IMR-90 (cell line): ENCODE measurements around the gene ACTR10. TPM values are rescaled to one million over a fixed set of nuclear protein-coding genes. Genes with fewer than 3 reads are reported as not detected.
"Not testable (repeated sequence)": the region's sequence is repeated elsewhere in the genome, so short reads cannot be mapped to it uniquely, and the experiment has no call there.

Source experiments
- ATAC-seq: fragments of 200-7000 bp; cut with Tn5 transposase; 2 replicates; pipeline ENCODE4 v1.9.1; 2020; ENCODE audit warnings: low read depth, mild to moderate bottlenecking, moderate library complexity
- BruUV-seq: library from RNA; stranded (reverse); fragments of 400-500 nt; replicated peaks from 2 replicates; lab custom pipeline; 2021; lab: Mats Ljungman, UMichigan
- CTCF ChIA-PET: fragments of 300-600 bp; formaldehyde crosslinking; extraction: SDS; loops from one replicate; lab custom pipeline; 2021; ENCODE audit warnings: antibody characterized with exemption; lab: Yijun Ruan, JAX
- POLR2A ChIA-PET: fragments of 300-600 bp; sonication (Branson Sonifier 250); formaldehyde crosslinking; loops from one replicate; lab custom pipeline; 2022; ENCODE audit warnings: antibody characterized with exemption; ENCODE audit not compliant: unreplicated experiment; lab: Charles Lee
- DNase-seq: peaks from one replicate; pipeline ENCODE4 v3.0.0; 2013
- H2AFZ ChIP-seq: replicated peaks from 2 replicates; pipeline ENCODE3; 2013; ENCODE audit warnings: low read length, mild to moderate bottlenecking; ENCODE audit not compliant: poor library complexity
- H2AK5ac ChIP-seq: 2 replicates; pipeline ENCODE4 v1.6.1; 2013; ENCODE audit warnings: low read depth, low read length, inconsistent platforms
- H2AK9ac ChIP-seq: replicated peaks from 2 replicates; pipeline ENCODE3; 2013; ENCODE audit warnings: mild to moderate bottlenecking, low read depth, low read length, moderate library complexity; ENCODE audit not compliant: poor library complexity
- H2BK120ac ChIP-seq: 2 replicates; pipeline ENCODE4 v1.6.1; 2013; ENCODE audit warnings: low read depth, low read length, inconsistent platforms
- H2BK15ac ChIP-seq: 3 replicates; pipeline ENCODE4 v1.6.1; 2013; ENCODE audit warnings: low read depth, low read length, inconsistent platforms
- H2BK20ac ChIP-seq: 2 replicates; pipeline ENCODE4 v1.6.1; 2013; ENCODE audit warnings: low read depth, mild to moderate bottlenecking, inconsistent platforms, low read length, moderate library complexity
- H2BK5ac ChIP-seq: 2 replicates; pipeline ENCODE4 v1.6.1; 2013; ENCODE audit warnings: mild to moderate bottlenecking, low read depth, low read length, inconsistent platforms; ENCODE audit not compliant: poor library complexity, severe bottlenecking
- H3K14ac ChIP-seq: replicated peaks from 2 replicates; pipeline ENCODE4 v1.6.1; 2013; ENCODE audit warnings: low read depth, low read length, inconsistent platforms
- H3K18ac ChIP-seq: 2 replicates; pipeline ENCODE4 v1.6.1; 2013; ENCODE audit warnings: low read depth, low read length, control low read depth
- H3K23ac ChIP-seq: 2 replicates; pipeline ENCODE4 v1.6.1; 2013; ENCODE audit warnings: low read depth, low read length, inconsistent platforms
- H3K27ac ChIP-seq: 2 replicates; pipeline ENCODE4 v1.5.1; 2013; ENCODE audit warnings: mild to moderate bottlenecking, control low read depth, low read length; ENCODE audit not compliant: insufficient read depth
- H3K27me3 ChIP-seq: 2 replicates; pipeline ENCODE4 v1.6.1; 2013; ENCODE audit warnings: low read length; ENCODE audit not compliant: control insufficient read depth, insufficient read depth
- H3K36me3 ChIP-seq: 2 replicates; pipeline ENCODE4 v1.6.1; 2013; ENCODE audit warnings: low read length, mixed read lengths; ENCODE audit not compliant: control insufficient read depth, insufficient read depth
- H3K4ac ChIP-seq: 2 replicates; pipeline ENCODE4 v1.6.1; 2013; ENCODE audit warnings: low read depth, low read length, inconsistent platforms
- H3K4me1 ChIP-seq: 2 replicates; pipeline ENCODE4 v1.6.1; 2013; ENCODE audit warnings: low read length, mixed read lengths; ENCODE audit not compliant: control insufficient read depth, insufficient read depth
- H3K4me2 ChIP-seq: 2 replicates; pipeline ENCODE4 v1.6.1; 2013; ENCODE audit warnings: low read depth, mild to moderate bottlenecking, control low read depth, low read length, moderate library complexity
- H3K4me3 ChIP-seq: 2 replicates; pipeline ENCODE4 v1.5.1; 2013; ENCODE audit warnings: low read depth, mild to moderate bottlenecking, control low read depth, low read length, moderate library complexity; ENCODE audit not compliant: insufficient read depth
- H3K56ac ChIP-seq: 2 replicates; pipeline ENCODE4 v1.6.1; 2013; ENCODE audit warnings: low read length, inconsistent platforms; ENCODE audit not compliant: insufficient read depth; ENCODE audit errors: extremely low read depth
- H3K79me1 ChIP-seq, 2 experiments: 2 replicates each; pipeline ENCODE4 v1.6.1; 2013; ENCODE audit warnings: low read length in 2 of 2, inconsistent platforms in 1 of 2, low read depth in 1 of 2
- H3K9ac ChIP-seq: 2 replicates; pipeline ENCODE4 v1.6.1; 2013; ENCODE audit warnings: low read depth, low read length, control low read depth
- H3K9me1 ChIP-seq: 2 replicates; pipeline ENCODE4 v1.6.1; 2013; ENCODE audit warnings: low read length, inconsistent platforms; ENCODE audit not compliant: insufficient read depth
- H3K9me3 ChIP-seq: 2 replicates; pipeline ENCODE4 v1.6.1; 2013; ENCODE audit warnings: low read length; ENCODE audit not compliant: control insufficient read depth, insufficient read depth
- H4K20me1 ChIP-seq: 2 replicates; pipeline ENCODE4 v1.6.1; 2013; ENCODE audit warnings: low read length, inconsistent platforms; ENCODE audit not compliant: insufficient read depth
- H4K5ac ChIP-seq: 2 replicates; pipeline ENCODE4 v1.6.1; 2013; ENCODE audit warnings: mild to moderate bottlenecking, low read depth, low read length, control low read depth
- H4K8ac ChIP-seq, 2 experiments: 2 replicates each; pipeline ENCODE4 v1.6.1; 2013; ENCODE audit warnings: low read depth in 2 of 2, low read length in 2 of 2, control low read depth in 1 of 2, inconsistent platforms in 1 of 2
- H4K91ac ChIP-seq: 2 replicates; pipeline ENCODE4 v1.6.1; 2013; ENCODE audit warnings: low read depth, low read length, inconsistent platforms; ENCODE audit not compliant: insufficient read depth
- MAZ ChIP-seq: IDR thresholded peaks from 2 replicates; pipeline ENCODE4 v1.6.1; 2012; ENCODE audit warnings: low read depth, mild to moderate bottlenecking, low read length, improper control_type of control experiment, moderate library complexity, borderline replicate concordance
- RFX5 ChIP-seq: IDR thresholded peaks from 2 replicates; pipeline ENCODE4 v1.8.0; 2012; ENCODE audit warnings: low read depth, mild to moderate bottlenecking, low read length, moderate library complexity
- WGBS, 2 experiments: methylation state at CpG; one replicate each; pipeline versions ENCODE4 v1.1.5 to v1.1.7; 2013; ENCODE audit warnings: missing lambda C conversion rate in 2 of 2; ENCODE audit not compliant: insufficient read length in 1 of 2; ENCODE audit errors: extremely low coverage in 2 of 2; 5-methylcytosine and 5-hydroxymethylcytosine counted together
- dilution Hi-C: fragments of 300-500 bp; cut with HindIII; formaldehyde crosslinking; loops from one replicate; pipeline ENCODE4 v1.14.3; 2018; ENCODE audit warnings: low sequenced_read_pairs; ENCODE audit not compliant: unreplicated experiment
- in situ Hi-C: fragments of 300-500 bp; cut with MboI; formaldehyde crosslinking; loops from 3 replicates; pipeline ENCODE4 v1.14.3; 2019; ENCODE audit warnings: low sequenced_read_pairs, inconsistent platforms, mixed read lengths
- intact Hi-C: fragments of 100-400 bp; cut with micrococcal nuclease; formaldehyde crosslinking; loops from 2 replicates; pipeline ENCODE4 v1.10.0; 2022
- polyA plus RNA-seq, 3 experiments: library from polyadenylated mRNA; depleted of rRNA; stranded (reverse); fragments of >200 nt; gene quantifications; 2 replicates each; pipeline ENCODE4 v1.2.3, GENCODE V29; 2012; ENCODE audit warnings: low replicate concordance in 1 of 3
- total RNA-seq: library from RNA; depleted of rRNA; stranded (reverse); fragments of >200 nt; gene quantifications from 2 replicates; pipeline ENCODE4 v1.2.3, GENCODE V29; 2012

The ACTR10 gene
- total and polyA plus RNA-seq, 2 of the 4 experiments (the other 2 are of a cell fraction), result 71.0 to 71.7 TPM

GRCh38 chr14:58258156-58258555 is 58.2 kb downstream of the ACTR10 start:
- H2AK5ac ChIP-seq, result no peak overlapping the region
- no peak overlapping the region for H2BK20ac ChIP-seq
- H3K4me3 ChIP-seq, result no peak overlapping the region
- H4K5ac ChIP-seq, result no peak overlapping the region
- no TSS peak for BruUV-seq
- no peak overlapping the region for H3K56ac ChIP-seq
- no peak overlapping the region for H3K23ac ChIP-seq
- ChIA-PET CTCF (no interaction called here), POLR2A (no interaction called here)
- ATAC-seq (peak; percentile 44; the same call in 1 of the 2 replicates), DNase-seq (no peak)
- no peak overlapping the region for H3K4me2 ChIP-seq
- H3K9ac ChIP-seq, result no peak overlapping the region
- H3K4me1 ChIP-seq, result no peaks in the 10 kb centered on the region
- no peak overlapping the region for H2AK9ac ChIP-seq
- H4K20me1 ChIP-seq, result no peaks in the 10 kb centered on the region; the same call in 1 of the 2 replicates
- no peak overlapping the region for H3K14ac ChIP-seq
- H2BK15ac ChIP-seq, result no peak overlapping the region
- dilution Hi-C loops, result no loop called here
- H3K36me3 ChIP-seq, result peaks cover 47% of the 10 kb centered on the region
- in situ Hi-C loops, result no loop called here
- H2AFZ ChIP-seq, result no peak overlapping the region
- no peak overlapping the region for H3K27ac ChIP-seq
- H3K18ac ChIP-seq, result no peak overlapping the region
- H2BK120ac ChIP-seq, result no peak overlapping the region
- no peak overlapping the region for H4K91ac ChIP-seq
- WGBS, 2 experiments, result no CpG with 5 or more reads among the region's 4 CpGs
- no peaks in the 10 kb centered on the region for H3K27me3 ChIP-seq
- H4K8ac ChIP-seq, result no peak overlapping the region
- intact Hi-C loops, result no loop called here
- H3K9me3 ChIP-seq, result no peaks in the 10 kb centered on the region
- no peak overlapping the region for H2BK5ac ChIP-seq
- no peak overlapping the region for H3K4ac ChIP-seq
- no peaks in the 10 kb centered on the region for H3K9me1 ChIP-seq
- TF ChIP-seq MAZ, result no peak
- no peak for TF ChIP-seq RFX5
- peaks cover 6 to 28% of the 10 kb centered on the region in 2 experiments; a peak in 3 of 4 replicates for H3K79me1 ChIP-seq

- H2AFZ ChIP-seq, CTCF ChIA-PET: not testable (repeated sequence)
These were observed 62.1 kb downstream of the ACTR10 start for GRCh38 chr14:58262005-58262404.

More at GRCh38 chr14:58262005-58262404, 62.1 kb downstream of the ACTR10 start:
- H3K4me1 ChIP-seq, H3K4me3 ChIP-seq, H3K9me1 ChIP-seq, H3K56ac ChIP-seq, H4K20me1 ChIP-seq, intact Hi-C loops, H4K8ac ChIP-seq, H3K18ac ChIP-seq, BruUV-seq, H2BK15ac ChIP-seq, H4K91ac ChIP-seq, H2BK20ac ChIP-seq, H3K27me3 ChIP-seq, H2BK5ac ChIP-seq, H3K9ac ChIP-seq, H4K5ac ChIP-seq, H3K4ac ChIP-seq, H3K14ac ChIP-seq, dilution Hi-C loops, ATAC-seq, H3K9me3 ChIP-seq, H3K23ac ChIP-seq, H2AK5ac ChIP-seq, H2BK120ac ChIP-seq, in situ Hi-C loops, H3K27ac ChIP-seq, H2AK9ac ChIP-seq, DNase-seq, H3K4me2 ChIP-seq, POLR2A ChIA-PET: not testable (repeated sequence)
- WGBS, 2 experiments, result 100% methylated on average over 3 of the region's 10 CpGs; no CpG with 5 or more reads in 1 of the 2 experiments
- Histone ChIP-seq H3K36me3 (peaks cover 48% of the 10 kb centered on the region), H3K79me1 (peaks cover 3 to 28% of the 10 kb centered on the region in 2 experiments; a peak in 3 of 4 replicates)
